ENCODE measurements around the gene ADARB2. TPM values are rescaled to one million over a fixed set of nuclear protein-coding genes. Genes with fewer than 3 reads are reported as not detected.

The ADARB2 gene
- polyA plus RNA-seq, 1 of the 3 experiments (the other 2 are of a cell fraction), result not detected

DNA sequence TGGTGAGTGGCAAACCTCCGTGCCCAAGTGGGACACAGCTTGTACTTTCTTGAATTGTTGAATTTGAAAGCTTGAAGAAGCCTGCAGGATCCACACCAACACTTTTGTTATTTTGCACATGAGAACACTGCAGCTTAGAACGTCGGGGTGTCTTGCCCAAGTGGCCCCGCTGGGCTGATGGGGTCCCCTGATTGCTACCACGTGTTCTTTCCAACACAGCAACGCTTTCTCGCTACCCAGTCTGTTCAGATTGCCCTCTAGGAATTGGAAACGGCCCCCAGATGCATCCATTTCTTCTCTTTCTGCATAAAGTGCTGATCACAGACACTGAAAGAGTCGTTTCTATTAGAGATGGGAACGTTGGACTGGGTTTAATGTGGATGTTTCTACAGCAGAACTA lies 268.5 kb downstream of the ADARB2 start:
- H3K79me2 ChIP-seq (ENCODE audit: insufficient read depth), result no peaks in the 10 kb centered on the region
- WGBS (ENCODE audit: low lambda C conversion rate), result 24% methylated on average over 10 of the region's 10 CpGs
- ChIA-PET CTCF (no interaction called here), POLR2A (no interaction called here)
- no peaks in the 10 kb centered on the region for H4K20me1 ChIP-seq (ENCODE audit: insufficient read depth)
- H3K4me2 ChIP-seq, result no peak overlapping the region
- H3K27me3 ChIP-seq (ENCODE audit: insufficient read depth), result no peaks in the 10 kb centered on the region
- H3K4me1 ChIP-seq (ENCODE audit: control insufficient read depth in 1 of 2, insufficient read depth in 2 of 2, low read depth in 1 of 2, low read length in 1 of 2), result no peaks in the 10 kb centered on the region; a peak in 1 of 4 replicates
- no peaks in the 10 kb centered on the region for H3F3A ChIP-seq (replicated peaks; ENCODE audit: insufficient read depth)
- H3K27ac ChIP-seq (ENCODE audit: low read depth in 2 of 2, low read length in 1 of 2), result no peak overlapping the region
- no peaks in the 10 kb centered on the region for H3K9me3 ChIP-seq
- H3K9ac ChIP-seq, result no peak overlapping the region
- H2AFZ ChIP-seq (ENCODE audit: low read depth), result no peak overlapping the region
- no peak overlapping the region for H3K4me3 ChIP-seq (ENCODE audit: low read depth in 2 of 2, low read length in 1 of 2)
- TF ChIP-seq FOXJ3 (CRISPR knock-in tag; IDR thresholded peaks at IDR 0.05) (no peak), TCF12 (IDR thresholded peaks at IDR 0.05) (no peak), MXI1 (IDR thresholded peaks at IDR 0.05; ENCODE audit: low read depth, low read length) (no peak), RCOR1 (IDR thresholded peaks at IDR 0.05; ENCODE audit: low read length) (no peak), GATA2 (CRISPR knock-in tag; IDR thresholded peaks at IDR 0.05) (no peak), MEF2A (IDR thresholded peaks at IDR 0.05; ENCODE audit: borderline replicate concordance, low read depth) (no peak)
- TF ChIP-seq, protein P1, sequence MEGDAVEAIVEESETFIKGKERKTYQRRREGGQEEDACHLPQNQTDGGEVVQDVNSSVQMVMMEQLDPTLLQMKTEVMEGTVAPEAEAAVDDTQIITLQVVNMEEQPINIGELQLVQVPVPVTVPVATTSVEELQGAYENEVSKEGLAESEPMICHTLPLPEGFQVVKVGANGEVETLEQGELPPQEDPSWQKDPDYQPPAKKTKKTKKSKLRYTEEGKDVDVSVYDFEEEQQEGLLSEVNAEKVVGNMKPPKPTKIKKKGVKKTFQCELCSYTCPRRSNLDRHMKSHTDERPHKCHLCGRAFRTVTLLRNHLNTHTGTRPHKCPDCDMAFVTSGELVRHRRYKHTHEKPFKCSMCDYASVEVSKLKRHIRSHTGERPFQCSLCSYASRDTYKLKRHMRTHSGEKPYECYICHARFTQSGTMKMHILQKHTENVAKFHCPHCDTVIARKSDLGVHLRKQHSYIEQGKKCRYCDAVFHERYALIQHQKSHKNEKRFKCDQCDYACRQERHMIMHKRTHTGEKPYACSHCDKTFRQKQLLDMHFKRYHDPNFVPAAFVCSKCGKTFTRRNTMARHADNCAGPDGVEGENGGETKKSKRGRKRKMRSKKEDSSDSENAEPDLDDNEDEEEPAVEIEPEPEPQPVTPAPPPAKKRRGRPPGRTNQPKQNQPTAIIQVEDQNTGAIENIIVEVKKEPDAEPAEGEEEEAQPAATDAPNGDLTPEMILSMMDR (IDR thresholded peaks at IDR 0.05), result no peak
- TF ChIP-seq, protein P2, sequence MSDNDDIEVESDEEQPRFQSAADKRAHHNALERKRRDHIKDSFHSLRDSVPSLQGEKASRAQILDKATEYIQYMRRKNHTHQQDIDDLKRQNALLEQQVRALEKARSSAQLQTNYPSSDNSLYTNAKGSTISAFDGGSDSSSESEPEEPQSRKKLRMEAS (IDR thresholded peaks at IDR 0.05; ENCODE audit: low read depth), result no peak
- TF ChIP-seq, protein P3, sequence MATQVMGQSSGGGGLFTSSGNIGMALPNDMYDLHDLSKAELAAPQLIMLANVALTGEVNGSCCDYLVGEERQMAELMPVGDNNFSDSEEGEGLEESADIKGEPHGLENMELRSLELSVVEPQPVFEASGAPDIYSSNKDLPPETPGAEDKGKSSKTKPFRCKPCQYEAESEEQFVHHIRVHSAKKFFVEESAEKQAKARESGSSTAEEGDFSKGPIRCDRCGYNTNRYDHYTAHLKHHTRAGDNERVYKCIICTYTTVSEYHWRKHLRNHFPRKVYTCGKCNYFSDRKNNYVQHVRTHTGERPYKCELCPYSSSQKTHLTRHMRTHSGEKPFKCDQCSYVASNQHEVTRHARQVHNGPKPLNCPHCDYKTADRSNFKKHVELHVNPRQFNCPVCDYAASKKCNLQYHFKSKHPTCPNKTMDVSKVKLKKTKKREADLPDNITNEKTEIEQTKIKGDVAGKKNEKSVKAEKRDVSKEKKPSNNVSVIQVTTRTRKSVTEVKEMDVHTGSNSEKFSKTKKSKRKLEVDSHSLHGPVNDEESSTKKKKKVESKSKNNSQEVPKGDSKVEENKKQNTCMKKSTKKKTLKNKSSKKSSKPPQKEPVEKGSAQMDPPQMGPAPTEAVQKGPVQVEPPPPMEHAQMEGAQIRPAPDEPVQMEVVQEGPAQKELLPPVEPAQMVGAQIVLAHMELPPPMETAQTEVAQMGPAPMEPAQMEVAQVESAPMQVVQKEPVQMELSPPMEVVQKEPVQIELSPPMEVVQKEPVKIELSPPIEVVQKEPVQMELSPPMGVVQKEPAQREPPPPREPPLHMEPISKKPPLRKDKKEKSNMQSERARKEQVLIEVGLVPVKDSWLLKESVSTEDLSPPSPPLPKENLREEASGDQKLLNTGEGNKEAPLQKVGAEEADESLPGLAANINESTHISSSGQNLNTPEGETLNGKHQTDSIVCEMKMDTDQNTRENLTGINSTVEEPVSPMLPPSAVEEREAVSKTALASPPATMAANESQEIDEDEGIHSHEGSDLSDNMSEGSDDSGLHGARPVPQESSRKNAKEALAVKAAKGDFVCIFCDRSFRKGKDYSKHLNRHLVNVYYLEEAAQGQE (IDR thresholded peaks at IDR 0.05; ENCODE audit: low read depth, low read length), result no peak
- no peaks in the 10 kb centered on the region for H3K36me3 ChIP-seq (replicated peaks in 1 of 2; ENCODE audit: control insufficient read depth in 1 of 2, insufficient read depth in 2 of 2, low read length in 1 of 2)
- no peaks in the 10 kb centered on the region for H3K9me2 ChIP-seq
- DNase-seq, result no peak

DNA sequence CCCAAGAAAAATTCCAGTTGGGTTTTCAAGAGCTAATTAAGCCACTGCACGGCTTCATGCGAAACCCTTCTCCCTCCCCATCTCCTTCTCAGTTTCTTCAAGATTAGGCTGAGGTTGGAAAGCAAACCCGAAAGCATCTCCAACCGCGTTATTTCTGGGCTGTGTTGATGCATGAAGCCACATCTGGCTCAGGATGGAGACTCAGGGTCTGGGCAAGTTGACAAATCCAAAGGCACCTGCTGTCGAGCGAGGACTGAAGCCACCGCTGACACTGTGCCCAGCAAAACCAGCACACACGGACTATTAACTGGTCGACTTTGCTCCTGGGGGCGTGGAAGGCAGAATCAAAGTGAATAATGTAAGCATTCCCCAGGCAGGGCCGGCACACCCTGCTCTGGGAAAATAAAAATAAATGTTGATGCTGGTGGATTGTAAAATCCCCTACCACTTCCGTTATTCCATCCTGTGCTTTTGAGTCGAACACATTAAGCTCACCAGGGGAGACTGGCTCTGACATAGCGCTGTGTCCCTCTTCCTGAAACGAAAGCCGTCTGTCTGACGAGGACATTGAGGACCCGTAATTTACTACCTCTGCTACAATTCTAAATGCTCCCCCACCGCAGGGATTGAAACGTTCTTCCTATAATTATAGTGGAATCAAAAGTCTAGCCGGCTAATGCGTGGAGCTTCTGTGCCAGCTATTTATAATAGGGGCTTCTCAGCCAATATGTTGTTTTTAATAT lies 269.8 kb downstream of the ADARB2 start:
- Histone ChIP-seq H3K79me2 (ENCODE audit: insufficient read depth) (no peaks in the 10 kb centered on the region), H3K9me3 (no peaks in the 10 kb centered on the region), H4K20me1 (ENCODE audit: insufficient read depth) (no peaks in the 10 kb centered on the region), H3K4me1 (ENCODE audit: control insufficient read depth in 1 of 2, insufficient read depth in 2 of 2, low read depth in 1 of 2, low read length in 1 of 2) (no peaks in the 10 kb centered on the region; a peak in 1 of 4 replicates), H3K9me2 (no peaks in the 10 kb centered on the region), H3K36me3 (replicated peaks in 1 of 2; ENCODE audit: control insufficient read depth in 1 of 2, insufficient read depth in 2 of 2, low read length in 1 of 2) (no peaks in the 10 kb centered on the region), H3K27me3 (ENCODE audit: insufficient read depth) (no peaks in the 10 kb centered on the region), H3K27ac (ENCODE audit: low read depth in 2 of 2, low read length in 1 of 2) (no peak overlapping the region), H2AFZ (ENCODE audit: low read depth) (no peak overlapping the region), H3K9ac (no peak overlapping the region), H3F3A (replicated peaks; ENCODE audit: insufficient read depth) (no peaks in the 10 kb centered on the region), H3K4me3 (ENCODE audit: low read depth in 2 of 2, low read length in 1 of 2) (no peak overlapping the region), H3K4me2 (no peak overlapping the region)
- CTCF ChIA-PET, result no interaction called here
- POLR2A ChIA-PET, result no interaction called here
- 46% methylated on average over 22 of the region's 23 CpGs for WGBS (ENCODE audit: low lambda C conversion rate)
- TF ChIP-seq FOXJ3 (CRISPR knock-in tag; IDR thresholded peaks at IDR 0.05), result no peak
- TF ChIP-seq POLR2AphosphoS5 (IDR thresholded peaks at IDR 0.05; ENCODE audit: low read depth, low read length), result no peak
- TF ChIP-seq SIN3A (IDR thresholded peaks at IDR 0.05; ENCODE audit: borderline replicate concordance, low read depth, low read length), result no peak
- TF ChIP-seq GABPA (IDR thresholded peaks at IDR 0.05; ENCODE audit: low read depth), result no peak
- TF ChIP-seq, protein P4, sequence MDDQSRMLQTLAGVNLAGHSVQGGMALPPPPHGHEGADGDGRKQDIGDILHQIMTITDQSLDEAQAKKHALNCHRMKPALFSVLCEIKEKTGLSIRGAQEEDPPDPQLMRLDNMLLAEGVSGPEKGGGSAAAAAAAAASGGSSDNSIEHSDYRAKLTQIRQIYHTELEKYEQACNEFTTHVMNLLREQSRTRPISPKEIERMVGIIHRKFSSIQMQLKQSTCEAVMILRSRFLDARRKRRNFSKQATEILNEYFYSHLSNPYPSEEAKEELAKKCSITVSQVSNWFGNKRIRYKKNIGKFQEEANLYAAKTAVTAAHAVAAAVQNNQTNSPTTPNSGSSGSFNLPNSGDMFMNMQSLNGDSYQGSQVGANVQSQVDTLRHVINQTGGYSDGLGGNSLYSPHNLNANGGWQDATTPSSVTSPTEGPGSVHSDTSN (IDR thresholded peaks at IDR 0.05), result no peak
- no peak for TF ChIP-seq SMC3 (IDR thresholded peaks at IDR 0.05; ENCODE audit: low read depth, low read length)
- TF ChIP-seq MXI1 (IDR thresholded peaks at IDR 0.05; ENCODE audit: low read depth, low read length), result no peak
- TF ChIP-seq, protein P5, sequence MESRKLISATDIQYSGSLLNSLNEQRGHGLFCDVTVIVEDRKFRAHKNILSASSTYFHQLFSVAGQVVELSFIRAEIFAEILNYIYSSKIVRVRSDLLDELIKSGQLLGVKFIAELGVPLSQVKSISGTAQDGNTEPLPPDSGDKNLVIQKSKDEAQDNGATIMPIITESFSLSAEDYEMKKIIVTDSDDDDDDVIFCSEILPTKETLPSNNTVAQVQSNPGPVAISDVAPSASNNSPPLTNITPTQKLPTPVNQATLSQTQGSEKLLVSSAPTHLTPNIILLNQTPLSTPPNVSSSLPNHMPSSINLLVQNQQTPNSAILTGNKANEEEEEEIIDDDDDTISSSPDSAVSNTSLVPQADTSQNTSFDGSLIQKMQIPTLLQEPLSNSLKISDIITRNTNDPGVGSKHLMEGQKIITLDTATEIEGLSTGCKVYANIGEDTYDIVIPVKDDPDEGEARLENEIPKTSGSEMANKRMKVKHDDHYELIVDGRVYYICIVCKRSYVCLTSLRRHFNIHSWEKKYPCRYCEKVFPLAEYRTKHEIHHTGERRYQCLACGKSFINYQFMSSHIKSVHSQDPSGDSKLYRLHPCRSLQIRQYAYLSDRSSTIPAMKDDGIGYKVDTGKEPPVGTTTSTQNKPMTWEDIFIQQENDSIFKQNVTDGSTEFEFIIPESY (IDR thresholded peaks at IDR 0.05; ENCODE audit: borderline replicate concordance, low read depth), result no peak
- no peak for TF ChIP-seq ELF1 (IDR thresholded peaks at IDR 0.05)
- no peak for TF ChIP-seq FOSL2 (IDR thresholded peaks at IDR 0.05; ENCODE audit: borderline replicate concordance, low read depth)
- DNase-seq, result no peak
